ENCODE data around the gene SND1.

SND1 gene

DNA sequence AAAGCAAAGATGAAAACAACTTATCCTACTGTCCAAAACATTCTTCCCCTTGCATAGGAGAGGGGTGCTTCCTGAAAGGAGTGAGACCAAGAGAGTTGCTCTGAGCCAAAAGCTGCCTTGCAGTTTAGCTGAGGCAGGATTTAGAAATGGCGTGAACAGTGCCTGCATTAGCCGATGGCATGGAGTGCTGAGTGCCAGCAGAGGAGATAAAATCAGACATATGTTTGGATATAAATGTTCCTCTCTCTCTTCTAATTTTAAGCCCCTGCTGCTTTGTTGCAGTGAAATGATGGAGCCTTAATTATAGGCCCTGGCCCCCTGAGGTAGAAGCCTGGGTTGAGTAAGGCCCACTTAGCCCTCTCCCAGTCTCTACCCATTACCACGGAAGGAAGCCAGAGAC, 372.2 kb downstream of the SND1 start:
- Mint-ChIP-seq H3K9me3 (no peaks in the 10 kb centered on the region), H3K27ac (no peak overlapping the region), H3K4me3 (no peak overlapping the region), H3K4me1 (peaks cover 6% of the 10 kb centered on the region), H3K27me3 (no peaks in the 10 kb centered on the region), H3K36me3 (peaks cover 38% of the 10 kb centered on the region)
- ATAC-seq (ENCODE audit: low read depth) (no peak), DNase-seq (ENCODE audit: low spot score in 2 of 2) (no peak)

DNA sequence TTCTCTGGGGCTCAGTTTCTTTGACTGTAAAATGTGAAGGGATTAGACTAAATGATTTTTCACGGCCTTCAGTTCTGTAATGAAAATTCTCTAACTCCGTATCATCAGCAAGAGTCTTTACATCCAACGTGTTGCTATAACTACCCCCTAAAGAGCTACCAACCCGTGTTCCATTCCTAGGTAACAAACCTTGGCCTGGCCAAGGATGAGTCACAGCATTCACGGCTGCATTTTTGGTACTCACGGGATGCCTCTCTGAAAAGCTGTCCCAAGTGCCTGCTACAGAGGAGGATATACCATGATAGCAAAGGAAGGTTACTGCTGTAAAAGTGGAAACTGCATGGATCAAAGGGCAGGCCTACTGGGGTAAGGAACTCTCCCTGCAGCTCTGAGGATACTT, 373.4 kb downstream of the SND1 start:
- no peak for DNase-seq (ENCODE audit: low spot score in 2 of 2)

GRCh38 chr7:128025819-128026218, 373.8 kb downstream of the SND1 start:
- Mint-ChIP-seq H3K27me3 (no peaks in the 10 kb centered on the region), H3K36me3 (peaks cover 37% of the 10 kb centered on the region), H3K27ac (no peak overlapping the region), H3K4me3 (no peak overlapping the region), H3K4me1 (peaks cover 9% of the 10 kb centered on the region), H3K9me3 (no peaks in the 10 kb centered on the region)
- DNase-seq (ENCODE audit: low spot score in 2 of 2) (no peak), ATAC-seq (ENCODE audit: low read depth) (no peak)

More for the DNA sequence above, 373.4 kb downstream of the SND1 start:
- no peak for ATAC-seq (ENCODE audit: low read depth)
- H3K4me1 Mint-ChIP-seq, result peaks cover 6% of the 10 kb centered on the region
- no peaks in the 10 kb centered on the region for H3K9me3 Mint-ChIP-seq
- no peak overlapping the region for H3K4me3 Mint-ChIP-seq
- no peak overlapping the region for H3K27ac Mint-ChIP-seq
- H3K36me3 Mint-ChIP-seq, result peaks cover 40% of the 10 kb centered on the region
- no peaks in the 10 kb centered on the region for H3K27me3 Mint-ChIP-seq

DNA sequence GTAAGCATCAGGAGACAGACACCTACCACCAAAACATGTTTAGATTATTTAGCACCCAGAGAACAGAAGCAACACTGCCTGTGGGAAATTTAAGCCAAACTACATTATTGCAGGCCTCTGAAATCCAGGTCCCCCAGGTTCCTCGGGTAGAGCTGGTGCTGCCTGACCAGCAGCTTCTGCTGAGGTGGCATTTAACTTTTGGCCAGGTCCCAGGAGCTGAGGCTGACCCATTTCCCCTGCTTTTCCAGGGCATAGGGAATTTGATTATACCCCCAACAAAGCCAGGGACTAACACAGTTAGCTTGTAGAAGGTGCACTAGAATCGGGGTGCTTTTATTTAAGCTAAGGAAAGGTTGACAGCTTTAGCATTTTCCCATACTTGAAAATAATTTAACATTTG, 374.6 kb downstream of the SND1 start:
- DNase-seq (ENCODE audit: low spot score in 2 of 2), result no peak
- Mint-ChIP-seq H3K4me3 (no peak overlapping the region), H3K27me3 (no peaks in the 10 kb centered on the region), H3K9me3 (no peaks in the 10 kb centered on the region), H3K4me1 (peaks cover 9% of the 10 kb centered on the region), H3K36me3 (peaks cover 31% of the 10 kb centered on the region), H3K27ac (no peak overlapping the region)
- ATAC-seq (ENCODE audit: low read depth), result no peak

DNA sequence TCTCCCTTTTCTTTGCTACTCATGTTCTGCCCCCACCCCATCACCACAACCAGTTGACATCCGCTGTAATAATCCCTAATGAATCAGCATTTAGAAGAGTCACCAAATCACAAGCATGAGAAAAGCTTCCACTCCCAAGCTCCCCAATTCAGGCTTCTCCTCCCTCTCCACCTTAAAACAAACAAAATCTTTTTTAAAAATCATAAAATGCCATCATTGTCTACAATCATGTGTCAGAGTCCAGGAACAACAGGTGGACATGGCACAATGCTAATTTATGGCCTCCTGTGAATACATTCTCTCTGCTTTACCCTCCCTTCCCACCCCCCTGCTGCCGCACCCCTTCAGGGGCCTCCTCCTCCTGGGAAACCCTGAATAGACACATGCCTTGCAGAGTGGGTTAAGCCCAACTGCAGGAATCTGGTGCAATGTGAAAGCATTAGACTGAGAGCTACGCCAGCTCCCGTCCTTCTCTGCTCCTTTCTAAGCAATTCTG, 375.5 kb downstream of the SND1 start:
- H3K36me3 Mint-ChIP-seq, result peaks cover 30% of the 10 kb centered on the region
- no peaks in the 10 kb centered on the region for H3K9me3 Mint-ChIP-seq
- ATAC-seq (ENCODE audit: low read depth), result no peak
- peaks cover 9% of the 10 kb centered on the region for H3K4me1 Mint-ChIP-seq
- no peak for DNase-seq (ENCODE audit: low spot score in 2 of 2)
- no peaks in the 10 kb centered on the region for H3K27me3 Mint-ChIP-seq
- no peak overlapping the region for H3K4me3 Mint-ChIP-seq
- H3K27ac Mint-ChIP-seq, result no peak overlapping the region

GRCh38 chr7:128029405-128029995, 377.5 kb downstream of the SND1 start:
- DNase-seq (ENCODE audit: low spot score in 2 of 2) (no peak), ATAC-seq (ENCODE audit: low read depth) (no peak)
- peak overlapping the region; percentile 33 for H3K4me3 Mint-ChIP-seq
- no peaks in the 10 kb centered on the region for H3K27me3 Mint-ChIP-seq
- H3K27ac Mint-ChIP-seq, result no peak overlapping the region
- H3K9me3 Mint-ChIP-seq, result no peaks in the 10 kb centered on the region
- H3K36me3 Mint-ChIP-seq, result peaks cover 22% of the 10 kb centered on the region
- H3K4me1 Mint-ChIP-seq, result peaks cover 14% of the 10 kb centered on the region

- Mint-ChIP-seq H3K4me3 (peak overlapping the region; percentile 63), H3K27me3 (no peaks in the 10 kb centered on the region), H3K27ac (no peak overlapping the region), H3K36me3 (peaks cover 22% of the 10 kb centered on the region), H3K4me1 (peaks cover 18% of the 10 kb centered on the region), H3K9me3 (no peaks in the 10 kb centered on the region)
- DNase-seq (ENCODE audit: low spot score in 2 of 2) (no peak), ATAC-seq (ENCODE audit: low read depth) (no peak)
Observed at GRCh38 chr7:128030263-128030653, 378.3 kb downstream of the SND1 start.

- peak; percentile 44 for ATAC-seq (ENCODE audit: low read depth)
- Mint-ChIP-seq H3K4me3 (peak within 1 kb of the TSS; percentile 89), H3K9me3 (no peaks in the 10 kb centered on the region), H3K27ac (peak within 1 kb of the TSS; percentile 10), H3K4me1 (peaks cover 22% of the 10 kb centered on the region), H3K27me3 (no peaks in the 10 kb centered on the region), H3K36me3 (peaks cover 20% of the 10 kb centered on the region)
- DNase-seq (ENCODE audit: low spot score in 2 of 2), result peak in 1 of 2 donors; percentile 25
Observed at GRCh38 chr7:128030654-128031611, 378.9 kb downstream of the SND1 start, which contains the start of gene LRRC4. Gene LRRC4 (minus strand): TSS chr7:128031437. CDS start chr7:128030640, 797 bp downstream.

GRCh38 chr7:128031901-128032604, 380.1 kb downstream of the SND1 start:
- Mint-ChIP-seq H3K36me3 (peaks cover 16% of the 10 kb centered on the region), H3K27ac (peak overlapping the region; percentile 10), H3K4me1 (peaks cover 21% of the 10 kb centered on the region), H3K4me3 (peak overlapping the region; percentile 89), H3K27me3 (no peaks in the 10 kb centered on the region), H3K9me3 (no peaks in the 10 kb centered on the region)
- peak; percentile 42 to 51 for DNase-seq (ENCODE audit: low spot score in 2 of 2)
- peak; percentile 83 for ATAC-seq (ENCODE audit: low read depth)

GRCh38 chr7:128032605-128033235, 380.7 kb downstream of the SND1 start:
- Mint-ChIP-seq H3K9me3 (no peaks in the 10 kb centered on the region), H3K36me3 (peaks cover 11% of the 10 kb centered on the region), H3K4me1 (peaks cover 21% of the 10 kb centered on the region), H3K27me3 (no peaks in the 10 kb centered on the region), H3K27ac (no peak overlapping the region), H3K4me3 (peak overlapping the region; percentile 47)
- peak in 1 of 2 donors; percentile 24 for DNase-seq (ENCODE audit: low spot score in 2 of 2)
- ATAC-seq (ENCODE audit: low read depth), result peak; percentile 15

- H3K27ac Mint-ChIP-seq, result no peak overlapping the region
- H3K36me3 Mint-ChIP-seq, result peaks cover 11% of the 10 kb centered on the region
- H3K9me3 Mint-ChIP-seq, result no peaks in the 10 kb centered on the region
- ATAC-seq (ENCODE audit: low read depth), result no peak
- peak overlapping the region; percentile 56 for H3K4me3 Mint-ChIP-seq
- H3K4me1 Mint-ChIP-seq, result peaks cover 21% of the 10 kb centered on the region
- no peaks in the 10 kb centered on the region for H3K27me3 Mint-ChIP-seq
- DNase-seq (ENCODE audit: low spot score in 2 of 2), result no peak
Observed at GRCh38 chr7:128033246-128033645, 381.3 kb downstream of the SND1 start.

DNA sequence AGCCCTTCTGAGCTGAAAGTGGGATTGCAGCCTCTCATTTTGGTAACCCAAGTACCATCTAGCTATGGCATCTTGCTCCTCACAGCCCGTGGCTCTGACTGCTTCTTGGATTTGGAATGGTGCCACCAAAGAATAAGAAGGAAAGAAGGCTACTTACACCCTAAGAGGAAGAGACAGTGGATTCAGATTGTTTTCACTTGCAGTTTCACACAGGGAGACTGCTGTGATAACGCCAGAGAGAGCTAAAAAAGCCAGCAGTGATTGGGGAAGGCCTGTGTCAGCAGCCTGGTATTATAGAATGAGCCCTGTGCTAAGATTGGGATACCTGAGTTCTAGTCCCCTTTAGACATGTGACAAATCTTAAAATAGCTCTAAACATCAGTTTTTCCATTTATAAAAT, 382.8 kb downstream of the SND1 start:
- ATAC-seq (ENCODE audit: low read depth) (no peak), DNase-seq (ENCODE audit: low spot score in 2 of 2) (no peak)
- Mint-ChIP-seq H3K4me1 (peaks cover 21% of the 10 kb centered on the region), H3K4me3 (no peak overlapping the region), H3K9me3 (no peaks in the 10 kb centered on the region), H3K27me3 (no peaks in the 10 kb centered on the region), H3K27ac (no peak overlapping the region), H3K36me3 (no peaks in the 10 kb centered on the region)

GRCh38 chr7:128035712-128036111, 383.7 kb downstream of the SND1 start:
- peaks cover 20% of the 10 kb centered on the region for H3K4me1 Mint-ChIP-seq
- no peak for ATAC-seq (ENCODE audit: low read depth)
- DNase-seq (ENCODE audit: low spot score in 2 of 2), result no peak
- H3K9me3 Mint-ChIP-seq, result no peaks in the 10 kb centered on the region
- H3K36me3 Mint-ChIP-seq, result no peaks in the 10 kb centered on the region
- no peak overlapping the region for H3K4me3 Mint-ChIP-seq
- no peaks in the 10 kb centered on the region for H3K27me3 Mint-ChIP-seq
- H3K27ac Mint-ChIP-seq, result no peak overlapping the region

Measured in memory B cell (primary cell).